K562 (cell line): ENCODE results near the gene RIN3. TPM values are rescaled to one million over a fixed set of nuclear protein-coding genes. Genes with fewer than 3 reads are reported as not detected.

Experiments
- ATAC-seq: fragments of 200-7000 bp; cut with Tn5 transposase; 3 replicates; pipeline ENCODE4 v1.9.1; 2020; ENCODE audit warnings: moderate library complexity
- BruUV-seq: library from RNA; stranded (reverse); fragments of 400-500 nt; replicated peaks from 2 replicates; lab custom pipeline; 2021; lab: Mats Ljungman, UMichigan
- CTCF ChIA-PET: fragments of 300-600 bp; formaldehyde crosslinking; extraction: SDS; loops from one replicate; lab custom pipeline; 2021; ENCODE audit warnings: low intra/inter-chr PET ratio; lab: Yijun Ruan, JAX
- POLR2A ChIA-PET: fragments of 300-600, 350-650 bp; sonication (Branson Sonifier 250); formaldehyde crosslinking; extraction: SDS; loops from one replicate; lab custom pipeline; 2021; ENCODE audit warnings: antibody characterized with exemption, inconsistent platforms; lab: Yijun Ruan, JAX
- DNase-seq, 4 experiments: peaks; one replicate each; pipeline versions ENCODE4 v3.0.0 to v3.0.0-alpha.2; 2011 to 2018; ENCODE audit warnings: low spot score in 3 of 4, mixed read lengths in 3 of 4; ENCODE audit errors: extremely low read depth in 1 of 4
- FAIRE-seq: peaks from 2 replicates; lab custom pipeline; 2011; peaks lifted over from hg19 to GRCh38; lab: Jason Lieb, UNC
- H2AFZ ChIP-seq: 2 replicates; pipeline ENCODE4 v1.6.0; 2011; ENCODE audit warnings: low read depth, low read length, control low read depth, inconsistent platforms
- H3K27ac ChIP-seq: fragments of 200-600 bp; 3 replicates; pipeline ENCODE4 v1.8.0; 2011; ENCODE audit warnings: low read depth, mild to moderate bottlenecking, control low read depth, inconsistent platforms, low read length, moderate library complexity, mixed read lengths; ENCODE audit errors: extremely low read depth
- H3K27me3 ChIP-seq, 2 experiments: fragments of 300-600 bp in 1 of 2; 2 replicates in 1 of 2; 3 replicates in 1 of 2; pipeline versions ENCODE4 v1.6.0 to v1.8.0; 2011; ENCODE audit warnings: inconsistent platforms in 2 of 2, low read length in 2 of 2, mild to moderate bottlenecking in 1 of 2, mixed read lengths in 1 of 2, moderate library complexity in 1 of 2; ENCODE audit not compliant: control insufficient read depth in 2 of 2, insufficient read depth in 2 of 2
- H3K36me3 ChIP-seq: fragments of 300-600 bp; 3 replicates; pipeline ENCODE4 v1.8.0; 2011; ENCODE audit warnings: mild to moderate bottlenecking, low read length, inconsistent platforms; ENCODE audit not compliant: control insufficient read depth, insufficient read depth
- H3K4me1 ChIP-seq, 2 experiments: fragments of 200-600 bp in 1 of 2; replicated peaks in 1 of 2; 2 replicates in 1 of 2; 3 replicates in 1 of 2; pipeline versions ENCODE4 v1.5.1 to v1.8.0; 2011; ENCODE audit warnings: inconsistent platforms in 2 of 2, low read length in 2 of 2, mild to moderate bottlenecking in 1 of 2, mixed read lengths in 1 of 2, moderate library complexity in 1 of 2; ENCODE audit not compliant: control insufficient read depth in 2 of 2, insufficient read depth in 2 of 2
- H3K4me2 ChIP-seq: 2 replicates; pipeline ENCODE4 v1.6.1; 2011; ENCODE audit warnings: low read length, control low read depth, inconsistent platforms, mixed read lengths; ENCODE audit not compliant: insufficient read depth
- H3K4me3 ChIP-seq: fragments of 200-600 bp; sonication (generic), shearing (Covaris generic); 2 replicates; pipeline ENCODE4 v1.5.1; 2016; ENCODE audit warnings: control low read depth, inconsistent platforms
- H3K79me2 ChIP-seq: fragments of 200-600 bp; 3 replicates; pipeline ENCODE4 v1.8.0; 2011; ENCODE audit warnings: low read length, inconsistent platforms; ENCODE audit not compliant: control insufficient read depth, insufficient read depth
- H3K9ac ChIP-seq, 2 experiments: 2 replicates each; pipeline versions ENCODE4 v1.6.0 to v1.6.1; 2011; ENCODE audit warnings: low read depth in 2 of 2, low read length in 2 of 2, control low read depth in 1 of 2, inconsistent platforms in 1 of 2, mild to moderate bottlenecking in 1 of 2, mixed read lengths in 1 of 2; ENCODE audit not compliant: insufficient read depth in 1 of 2
- H3K9me1 ChIP-seq: one replicate; pipeline ENCODE4 v1.6.0; 2011; ENCODE audit warnings: inconsistent platforms, mild to moderate bottlenecking, low read length, moderate library complexity; ENCODE audit not compliant: control insufficient read depth, insufficient read depth
- H3K9me3 ChIP-seq: replicated peaks from 2 replicates; pipeline ENCODE4 v1.5.1; 2011; ENCODE audit warnings: low read depth, low read length, inconsistent platforms; ENCODE audit not compliant: control insufficient read depth, insufficient read depth
- H4K20me1 ChIP-seq: replicated peaks from 2 replicates; pipeline ENCODE4 v1.6.1; 2011; ENCODE audit warnings: low read length, inconsistent platforms, mixed read lengths; ENCODE audit not compliant: control insufficient read depth, insufficient read depth
- CEBPG ChIP-seq, 3 experiments: fragments of 200-800 bp in 1 of 3; sonication (Bioruptor generic) in 1 of 3; sonication (generic) in 1 of 3; formaldehyde crosslinking in 1 of 3; IDR thresholded peaks in 2 of 3; conservative IDR thresholded peaks in 1 of 3; 2 replicates each; pipeline versions ENCODE4 v1.6.1 to v1.8.0; 2016 to 2022; ENCODE audit warnings: missing compliant biosample characterization in 2 of 3, missing genetic modification characterization in 2 of 3, mild to moderate bottlenecking in 1 of 3, missing genetic modification reagents in 1 of 3
- E2F6 ChIP-seq, 2 experiments: IDR thresholded peaks; 2 replicates each; pipeline ENCODE4 v1.6.1; 2011; ENCODE audit warnings: borderline replicate concordance in 1 of 2, control low read depth in 1 of 2, low read depth in 1 of 2, low read length in 1 of 2, mild to moderate bottlenecking in 1 of 2, mixed read lengths in 1 of 2, moderate library complexity in 1 of 2; ENCODE audit not compliant: insufficient read depth in 1 of 2, insufficient read length in 1 of 2, poor library complexity in 1 of 2, severe bottlenecking in 1 of 2; ENCODE audit errors: extremely low read depth in 1 of 2
- FOSL1 ChIP-seq: fragments of 200-800 bp; sonication (Bioruptor generic); conservative IDR thresholded peaks from 2 replicates; pipeline ENCODE4 v1.6.1; 2016; ENCODE audit warnings: missing genetic modification characterization, missing compliant biosample characterization
- MEIS2 ChIP-seq: fragments of 450-650 bp; IDR thresholded peaks from 2 replicates; pipeline ENCODE4 v1.6.1; 2014; ENCODE audit warnings: mild to moderate bottlenecking; ENCODE audit not compliant: partially characterized antibody
- SAP30 ChIP-seq: fragments of 200-600 bp; sonication (generic); IDR thresholded peaks from 2 replicates; pipeline ENCODE4 v1.6.1; 2012; ENCODE audit warnings: borderline replicate concordance, low read depth, mild to moderate bottlenecking, moderate library complexity, low read length, control low read depth, inconsistent platforms; ENCODE audit not compliant: insufficient read depth, poor library complexity, severe bottlenecking
- ZNF408 ChIP-seq: fragments of 250-450 bp; sonication (Bioruptor Pico); IDR thresholded peaks from 2 replicates; pipeline ENCODE4 v1.4.0; 2020; ENCODE audit warnings: low read depth, mild to moderate bottlenecking, moderate library complexity
- WGBS: fragments of 100-300 bp; shearing (Covaris generic); methylation state at CpG from one replicate; pipeline ENCODE4 v1.1.6; 2016; ENCODE audit warnings: low coverage, mixed read lengths; ENCODE audit not compliant: insufficient coverage; ENCODE audit errors: missing lambda C conversion rate; 5-methylcytosine and 5-hydroxymethylcytosine counted together
- in situ Hi-C: fragments of 300-500 bp; cut with MboI; formaldehyde crosslinking; loops from 4 replicates; pipeline ENCODE4 v1.15.0; 2018; ENCODE audit warnings: inconsistent platforms, mixed read lengths
- intact Hi-C: fragments of 100-400 bp; cut with micrococcal nuclease; formaldehyde crosslinking; loops from 2 replicates; pipeline ENCODE4 v1.14.2; 2022
- polyA plus RNA-seq, 8 experiments: library from polyadenylated mRNA; depleted of rRNA in 4 of 8; stranded (reverse) in 5 of 8; unstranded in 3 of 8; fragments of >200 nt; fragmentation: Nextera tagmentation in 2 of 8; fragmentation: Illumina TruSeq in 1 of 8; extraction: Ambion mirVana in 2 of 8; extraction: Trizol in 1 of 8; gene quantifications; 2 replicates each; pipeline versions ENCODE4 v1.2.1 to v1.2.3, GENCODE V29; 2011 to 2014; ENCODE audit warnings: inconsistent platforms in 1 of 8, missing spikeins in 1 of 8
- total RNA-seq, 7 experiments: library from RNA; depleted of rRNA in 6 of 7; stranded (reverse); fragments of >200 nt in 6 of 7; fragmentation: Illumina TruSeq in 2 of 7; extraction: Trizol in 2 of 7; gene quantifications; 2 replicates each; pipeline versions ENCODE4 v1.2.1 to v1.2.3, GENCODE V29; 2011 to 2021; ENCODE audit warnings: low replicate concordance in 1 of 7
- TF ChIP-seq, protein P1 (sequence below): fragments of 450-650 bp; IDR thresholded peaks from 2 replicates; pipeline ENCODE4 v1.6.1; 2016
- TF ChIP-seq, protein P2 (sequence below), 2 experiments: IDR thresholded peaks in 1 of 2; conservative IDR thresholded peaks in 1 of 2; 2 replicates each; pipeline ENCODE4 v1.6.1; 2016; ENCODE audit warnings: low read depth in 2 of 2, mild to moderate bottlenecking in 1 of 2, missing compliant biosample characterization in 1 of 2, missing genetic modification characterization in 1 of 2, moderate library complexity in 1 of 2
- TF ChIP-seq, protein P3 (sequence below), 2 experiments: fragments of 450-650 bp in 1 of 2; sonication (generic) in 1 of 2; formaldehyde crosslinking in 1 of 2; IDR thresholded peaks in 1 of 2; conservative IDR thresholded peaks in 1 of 2; 2 replicates each; pipeline versions ENCODE4 v1.6.1 to v1.8.1; 2016 to 2023; ENCODE audit warnings: mild to moderate bottlenecking in 2 of 2, moderate library complexity in 2 of 2, inconsistent platforms in 1 of 2, missing genetic modification reagents in 1 of 2

RIN3 gene
- total and polyA plus RNA-seq, 9 of the 15 experiments (the other 6 are each of a cell fraction or from before 2014, with no cell fraction given) = 0.01 to 0.49 (median 0.08) TPM; not detected in 5

DNA sequence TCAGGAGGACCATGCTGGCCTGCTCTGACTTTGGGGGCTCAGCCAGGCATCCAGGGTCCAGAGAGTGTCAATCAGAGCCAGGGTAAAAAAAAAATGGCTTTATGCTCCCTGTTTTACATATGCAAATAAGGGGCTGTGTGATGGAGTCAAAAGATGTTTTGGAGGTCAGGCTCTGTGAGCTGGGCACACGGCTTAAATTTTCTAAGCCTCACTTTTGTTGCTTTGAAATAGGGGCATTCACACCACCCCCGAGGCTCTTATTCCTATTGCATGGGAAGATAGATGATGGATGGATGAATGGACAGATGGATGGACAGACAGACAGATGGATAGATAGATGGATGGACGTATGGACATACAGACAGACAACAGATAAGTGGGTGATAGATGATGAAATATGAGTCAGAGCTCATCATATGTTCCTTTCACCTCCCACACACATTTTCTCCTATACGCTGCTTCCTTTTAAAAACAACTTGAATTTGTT, 42.7 kb downstream of the RIN3 start:
- no peak for TF ChIP-seq ZNF408 (CRISPR knock-in tag)
- TF ChIP-seq FOSL1 (tag) = peak; percentile 42; the same call in 1 of the 2 replicates
- TF ChIP-seq, protein P1, sequence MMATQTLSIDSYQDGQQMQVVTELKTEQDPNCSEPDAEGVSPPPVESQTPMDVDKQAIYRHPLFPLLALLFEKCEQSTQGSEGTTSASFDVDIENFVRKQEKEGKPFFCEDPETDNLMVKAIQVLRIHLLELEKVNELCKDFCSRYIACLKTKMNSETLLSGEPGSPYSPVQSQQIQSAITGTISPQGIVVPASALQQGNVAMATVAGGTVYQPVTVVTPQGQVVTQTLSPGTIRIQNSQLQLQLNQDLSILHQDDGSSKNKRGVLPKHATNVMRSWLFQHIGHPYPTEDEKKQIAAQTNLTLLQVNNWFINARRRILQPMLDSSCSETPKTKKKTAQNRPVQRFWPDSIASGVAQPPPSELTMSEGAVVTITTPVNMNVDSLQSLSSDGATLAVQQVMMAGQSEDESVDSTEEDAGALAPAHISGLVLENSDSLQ = 0 out of 2 replicates have a peak, but pooled peaks have one; percentile 7
- no peak for TF ChIP-seq CEBPG (CRISPR knock-in tag; IDR thresholded peaks at IDR 0.05)
- 0 out of 4 replicates have a peak, but pooled peaks of 1 of the 2 experiments have one; percentile 45 for TF ChIP-seq CEBPG (tag; conservative IDR thresholded peaks at IDR 0.05 in 1 of 2, IDR thresholded peaks at IDR 0.05 in 1 of 2)
- TF ChIP-seq, protein P2, sequence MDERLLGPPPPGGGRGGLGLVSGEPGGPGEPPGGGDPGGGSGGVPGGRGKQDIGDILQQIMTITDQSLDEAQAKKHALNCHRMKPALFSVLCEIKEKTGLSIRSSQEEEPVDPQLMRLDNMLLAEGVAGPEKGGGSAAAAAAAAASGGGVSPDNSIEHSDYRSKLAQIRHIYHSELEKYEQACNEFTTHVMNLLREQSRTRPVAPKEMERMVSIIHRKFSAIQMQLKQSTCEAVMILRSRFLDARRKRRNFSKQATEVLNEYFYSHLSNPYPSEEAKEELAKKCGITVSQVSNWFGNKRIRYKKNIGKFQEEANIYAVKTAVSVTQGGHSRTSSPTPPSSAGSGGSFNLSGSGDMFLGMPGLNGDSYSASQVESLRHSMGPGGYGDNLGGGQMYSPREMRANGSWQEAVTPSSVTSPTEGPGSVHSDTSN (CRISPR knock-in tag; IDR thresholded peaks at IDR 0.05; ENCODE audit: low read depth) = no peak
- TF ChIP-seq, protein P2 (tag; conservative IDR thresholded peaks at IDR 0.05; ENCODE audit: low read depth) = peak; percentile 71
- TF ChIP-seq, protein P3, sequence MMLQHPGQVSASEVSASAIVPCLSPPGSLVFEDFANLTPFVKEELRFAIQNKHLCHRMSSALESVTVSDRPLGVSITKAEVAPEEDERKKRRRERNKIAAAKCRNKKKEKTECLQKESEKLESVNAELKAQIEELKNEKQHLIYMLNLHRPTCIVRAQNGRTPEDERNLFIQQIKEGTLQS (IDR thresholded peaks at IDR 0.05) = 0 out of 2 replicates have a peak, but pooled peaks have one; percentile 9
- TF ChIP-seq, protein P3 (CRISPR knock-in tag; conservative IDR thresholded peaks at IDR 0.05) = no peak
- no peak for TF ChIP-seq E2F6 (IDR thresholded peaks at IDR 0.05; ENCODE audit: borderline replicate concordance in 1 of 2, extremely low read depth in 1 of 2, insufficient read depth in 1 of 2, insufficient read length in 1 of 2, low read depth in 1 of 2, low read length in 1 of 2, poor library complexity in 1 of 2, severe bottlenecking in 1 of 2)
- TF ChIP-seq SAP30 = no peak
- peak; percentile 65 for TF ChIP-seq MEIS2
- no peak overlapping the region for H3K27ac ChIP-seq
- H3K79me2 ChIP-seq = no peaks in the 10 kb centered on the region
- H4K20me1 ChIP-seq = no peaks in the 10 kb centered on the region
- in situ Hi-C loops (no loop called here), intact Hi-C loops (no loop called here)
- WGBS = 5% methylated on average over 4 of the region's 4 CpGs
- no peaks in the 10 kb centered on the region for H3K4me1 ChIP-seq
- H3K4me3 ChIP-seq = no peak overlapping the region
- H2AFZ ChIP-seq = no peak overlapping the region
- H3K9me3 ChIP-seq = no peaks in the 10 kb centered on the region
- no peak overlapping the region for H3K9ac ChIP-seq
- FAIRE-seq (no peak), ATAC-seq (no peak), DNase-seq (no peak)
- ChIA-PET POLR2A (no interaction called here), CTCF (no interaction called here)
- no peak overlapping the region for H3K4me2 ChIP-seq
- H3K9me1 ChIP-seq = no peaks in the 10 kb centered on the region
- H3K36me3 ChIP-seq = no peaks in the 10 kb centered on the region
- no TSS peak for BruUV-seq
- peaks cover 0 to 17% of the 10 kb centered on the region in 2 experiments; a peak in 2 of 5 replicates for H3K27me3 ChIP-seq
